Prostate gland (tissue), 2 donors: ENCODE measurements around the gene SS18L1. TPM values are rescaled to one million over a fixed set of nuclear protein-coding genes. Genes with fewer than 3 reads are reported as not detected.

Experiments
- DNase-seq: peaks from one replicate; pipeline ENCODE4 v3.0.0-alpha.2; 2019; ENCODE audit warnings: low spot score
- H3K27ac ChIP-seq, 2 donors: fragments of 200-600 bp; sonication (generic); 2 replicates each; pipeline ENCODE4 v1.5.1; 2017 to 2019
- H3K27me3 ChIP-seq: fragments of 200-600 bp; sonication (generic); replicated peaks from 2 replicates; pipeline ENCODE4 v1.5.1; 2019; ENCODE audit not compliant: insufficient read depth
- H3K36me3 ChIP-seq, 2 donors: fragments of 200-600 bp; sonication (generic); 1 replicate in 1 of 2; 2 replicates in 1 of 2; pipeline versions ENCODE4 v1.5.1 to v1.8.1; 2017 to 2019
- H3K4me1 ChIP-seq: fragments of 200-600 bp; sonication (generic); replicated peaks from 2 replicates; pipeline ENCODE4 v1.5.1; 2019
- H3K4me3 ChIP-seq, 2 donors: fragments of 200-600 bp; sonication (generic); 2 replicates each; pipeline ENCODE4 v1.5.1; 2017 to 2019
- H3K9me3 ChIP-seq: fragments of 200-600 bp; sonication (generic); 2 replicates; pipeline ENCODE4 v1.5.1; 2017
- POLR2A ChIP-seq: fragments of 450-650 bp; IDR thresholded peaks from one replicate; pipeline ENCODE4 v1.6.1; 2016; ENCODE audit warnings: antibody characterized with exemption, mild to moderate bottlenecking
- POLR2AphosphoS5 ChIP-seq: sonication (generic); formaldehyde crosslinking; IDR thresholded peaks from one replicate; pipeline ENCODE4 v1.6.1; 2017; ENCODE audit warnings: antibody characterized with exemption
- WGBS: methylation state at CpG from one replicate; pipeline ENCODE4 v1.1.5; 2018; 5-methylcytosine and 5-hydroxymethylcytosine counted together
- intact Hi-C: fragments of 100-400 bp; cut with DNase I; formaldehyde crosslinking; loops from one replicate; pipeline ENCODE4 v1.14.2; 2022
- total RNA-seq, 2 donors: library from RNA; depleted of rRNA; stranded (reverse); fragments of >200 nt; gene quantifications; one replicate each; pipeline ENCODE4 v1.1.0, GENCODE V29; 2016
- TF ChIP-seq, protein P1 (sequence below), 4 experiments: fragments of 200-600 bp in 2 of 4; fragments of 450-650 bp in 2 of 4; sonication (generic) in 2 of 4; IDR thresholded peaks; 1 replicate in 3 of 4; 2 replicates in 1 of 4; pipeline ENCODE4 v1.5.1; 2016 to 2019; ENCODE audit warnings: antibody characterized with exemption in 4 of 4, mild to moderate bottlenecking in 2 of 4, moderate library complexity in 2 of 4

SS18L1 gene
- total RNA-seq, 2 donors from 2014 or later = 17.9 to 32.7 TPM

DNA sequence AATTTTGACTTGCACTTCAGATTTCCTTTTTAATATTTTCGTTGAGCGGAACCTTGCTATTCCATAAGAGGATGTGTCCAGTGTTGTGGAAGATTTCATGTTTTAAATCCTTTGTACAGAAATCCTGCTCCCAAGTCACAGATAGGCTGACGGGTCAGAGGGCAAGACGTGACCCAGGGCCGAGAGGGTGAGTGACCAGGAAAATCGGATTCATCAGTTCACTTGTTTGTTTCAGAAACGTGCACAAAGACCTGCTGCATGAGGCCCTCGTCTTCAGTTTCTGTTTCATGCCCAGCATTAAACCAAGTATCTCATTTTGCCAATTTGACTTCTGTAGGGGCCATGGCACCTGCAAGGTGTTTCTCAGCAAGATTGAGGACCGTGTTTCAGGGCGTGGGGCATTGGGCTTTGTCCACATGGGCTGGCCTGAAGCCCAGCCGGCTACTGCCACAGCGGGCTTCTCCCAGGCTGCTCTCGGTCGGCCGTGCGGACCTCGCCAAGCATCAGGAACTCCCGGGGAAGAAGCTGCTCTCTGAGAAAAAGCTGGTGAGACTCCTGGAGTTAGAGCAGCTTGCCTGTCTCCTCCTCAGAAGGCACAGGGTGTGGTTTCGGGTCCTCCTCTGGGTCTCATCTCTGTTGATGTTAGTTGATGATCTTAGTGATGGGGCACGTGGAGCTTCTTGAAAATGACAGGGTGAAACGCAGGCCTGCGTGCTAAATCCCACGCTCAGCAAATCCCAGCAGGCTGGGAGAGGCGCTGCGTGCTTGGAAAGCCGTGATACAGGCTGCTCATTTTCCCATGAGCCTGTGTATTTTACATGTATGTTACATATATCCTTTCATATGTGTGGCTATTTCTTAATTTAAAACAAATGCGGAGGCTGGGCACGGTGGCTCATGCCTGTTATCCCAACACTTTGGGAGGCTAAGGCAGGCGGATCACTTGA is 49.8 kb downstream of the SS18L1 start:
- TF ChIP-seq POLR2AphosphoS5 = no peak
- Histone ChIP-seq H3K27ac (no peak overlapping the region), H3K27me3 (no peaks in the 10 kb centered on the region), H3K4me3 (no peak overlapping the region), H3K4me1 (no peaks in the 10 kb centered on the region), H3K9me3 (no peaks in the 10 kb centered on the region), H3K36me3 (peaks cover 0 to 7% of the 10 kb centered on the region in 2 donors)
- no peak for DNase-seq
- 84% methylated on average over 29 of the region's 29 CpGs for WGBS
- intact Hi-C loops = no loop called here

DNA sequence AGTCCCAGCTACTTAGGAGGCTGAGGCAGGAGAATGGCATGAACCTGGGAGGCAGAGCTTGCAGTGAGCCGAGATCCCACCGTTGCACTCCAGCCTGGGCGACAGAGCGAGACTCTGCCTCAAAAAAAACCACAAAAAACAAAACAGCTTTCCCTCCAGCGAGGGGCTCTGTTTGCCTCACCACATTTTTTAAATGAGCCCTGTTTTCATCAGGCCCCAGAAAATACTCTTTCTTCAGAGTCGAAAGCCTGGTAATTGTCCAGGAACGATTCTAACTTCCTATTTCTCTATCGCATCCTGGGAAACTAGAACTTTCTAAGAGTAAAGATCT is 51.5 kb downstream of the SS18L1 start:
- WGBS = 67% methylated on average over 8 of the region's 8 CpGs
- H3K36me3 ChIP-seq = peaks cover 0 to 13% of the 10 kb centered on the region in 2 donors

DNA sequence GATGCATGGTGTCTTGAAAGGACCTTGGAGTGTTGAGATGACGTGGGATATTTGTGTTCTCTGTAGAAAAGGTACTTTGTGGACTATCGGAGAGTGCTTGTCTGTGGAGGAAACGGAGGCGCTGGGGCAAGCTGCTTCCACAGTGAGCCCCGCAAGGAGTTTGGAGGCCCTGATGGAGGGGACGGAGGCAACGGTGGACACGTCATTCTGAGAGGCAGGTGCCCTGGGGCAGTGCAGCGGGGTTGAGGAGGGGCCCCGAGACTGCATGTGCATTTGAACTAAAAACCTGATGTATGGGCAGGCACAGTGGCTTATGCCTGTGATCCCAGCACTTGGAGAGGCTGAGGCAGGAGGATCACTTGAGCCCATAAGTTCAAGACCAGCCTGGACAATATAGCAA is 52.2 kb downstream of the SS18L1 start:
- Histone ChIP-seq H3K4me3 (no peak overlapping the region), H3K27me3 (no peaks in the 10 kb centered on the region), H3K27ac (no peak overlapping the region), H3K36me3 (peaks cover 0 to 17% of the 10 kb centered on the region in 2 donors), H3K9me3 (no peaks in the 10 kb centered on the region), H3K4me1 (no peaks in the 10 kb centered on the region)
- TF ChIP-seq, protein P1, sequence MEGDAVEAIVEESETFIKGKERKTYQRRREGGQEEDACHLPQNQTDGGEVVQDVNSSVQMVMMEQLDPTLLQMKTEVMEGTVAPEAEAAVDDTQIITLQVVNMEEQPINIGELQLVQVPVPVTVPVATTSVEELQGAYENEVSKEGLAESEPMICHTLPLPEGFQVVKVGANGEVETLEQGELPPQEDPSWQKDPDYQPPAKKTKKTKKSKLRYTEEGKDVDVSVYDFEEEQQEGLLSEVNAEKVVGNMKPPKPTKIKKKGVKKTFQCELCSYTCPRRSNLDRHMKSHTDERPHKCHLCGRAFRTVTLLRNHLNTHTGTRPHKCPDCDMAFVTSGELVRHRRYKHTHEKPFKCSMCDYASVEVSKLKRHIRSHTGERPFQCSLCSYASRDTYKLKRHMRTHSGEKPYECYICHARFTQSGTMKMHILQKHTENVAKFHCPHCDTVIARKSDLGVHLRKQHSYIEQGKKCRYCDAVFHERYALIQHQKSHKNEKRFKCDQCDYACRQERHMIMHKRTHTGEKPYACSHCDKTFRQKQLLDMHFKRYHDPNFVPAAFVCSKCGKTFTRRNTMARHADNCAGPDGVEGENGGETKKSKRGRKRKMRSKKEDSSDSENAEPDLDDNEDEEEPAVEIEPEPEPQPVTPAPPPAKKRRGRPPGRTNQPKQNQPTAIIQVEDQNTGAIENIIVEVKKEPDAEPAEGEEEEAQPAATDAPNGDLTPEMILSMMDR (IDR thresholded peaks at IDR 0.05) = no peak
- no peak for TF ChIP-seq POLR2A
- TF ChIP-seq POLR2AphosphoS5 = no peak
- intact Hi-C loops = no loop called here
- 90% methylated on average over 10 of the region's 10 CpGs for WGBS
- DNase-seq = no peak

More for the DNA sequence above, 51.5 kb downstream of the SS18L1 start:
- Histone ChIP-seq H3K27me3 (no peaks in the 10 kb centered on the region), H3K9me3 (no peaks in the 10 kb centered on the region), H3K4me3 (no peak overlapping the region), H3K4me1 (no peaks in the 10 kb centered on the region), H3K27ac (no peak overlapping the region)
- no peak for TF ChIP-seq POLR2AphosphoS5
- TF ChIP-seq, protein P1 (IDR thresholded peaks at IDR 0.05) = no peak
- intact Hi-C loops = no loop called here
- no peak for DNase-seq

DNA sequence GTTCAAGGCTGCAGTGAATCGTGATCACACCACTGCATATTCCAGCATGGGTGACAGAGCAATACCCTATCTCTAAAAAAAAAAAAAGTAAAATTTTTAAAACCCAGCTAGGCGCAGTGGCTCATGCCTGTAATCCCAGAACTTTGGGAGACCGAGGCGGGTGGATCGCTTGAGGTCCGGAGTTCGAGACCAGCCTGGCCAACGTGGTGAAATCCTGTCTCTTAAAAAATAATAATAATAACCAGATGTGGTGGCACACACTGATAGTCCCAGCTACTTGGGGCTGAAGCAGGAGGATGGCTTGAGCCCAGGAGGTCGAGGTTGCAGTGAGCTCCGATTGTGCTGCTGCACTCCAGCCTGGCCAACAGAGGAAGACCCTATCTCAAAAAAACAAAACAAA is 52.7 kb downstream of the SS18L1 start:
- peaks cover 0 to 22% of the 10 kb centered on the region in 2 donors for H3K36me3 ChIP-seq
- 97% methylated on average over 10 of the region's 10 CpGs for WGBS
- no peak for DNase-seq
- intact Hi-C loops = no loop called here
- no peak overlapping the region for H3K4me3 ChIP-seq
- TF ChIP-seq, protein P1 (IDR thresholded peaks at IDR 0.05) = no peak
- TF ChIP-seq POLR2AphosphoS5 (no peak), POLR2A (no peak)
- no peaks in the 10 kb centered on the region for H3K9me3 ChIP-seq
- H3K4me1 ChIP-seq = no peaks in the 10 kb centered on the region
- no peak overlapping the region for H3K27ac ChIP-seq
- H3K27me3 ChIP-seq = no peaks in the 10 kb centered on the region

DNA sequence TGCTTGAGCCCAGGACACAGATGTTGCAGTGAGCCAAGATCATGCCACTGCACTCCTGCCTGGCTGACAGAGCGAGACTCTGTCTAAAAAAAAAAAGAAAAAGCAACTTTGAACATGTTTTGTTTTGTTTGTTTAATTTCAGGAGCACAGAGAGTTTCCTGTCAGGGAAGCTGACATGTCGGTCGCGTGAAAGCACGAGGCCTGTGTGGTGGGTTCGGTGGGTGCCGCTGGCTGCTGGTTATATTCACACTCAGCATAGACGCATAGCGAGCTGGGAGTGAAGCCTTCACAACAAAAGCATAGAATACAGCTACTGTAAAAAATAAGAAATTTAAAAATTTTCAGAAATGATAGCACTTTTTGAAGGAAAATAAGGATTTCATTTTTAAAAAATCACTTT is 53.7 kb downstream of the SS18L1 start:
- Histone ChIP-seq H3K4me3 (no peak overlapping the region), H3K27ac (no peak overlapping the region), H3K4me1 (no peaks in the 10 kb centered on the region), H3K27me3 (no peaks in the 10 kb centered on the region), H3K36me3 (peaks cover 0 to 22% of the 10 kb centered on the region in 2 donors), H3K9me3 (no peaks in the 10 kb centered on the region)
- intact Hi-C loops = no loop called here
- no peak for DNase-seq
- 85% methylated on average over 9 of the region's 9 CpGs for WGBS
- TF ChIP-seq, protein P1 (IDR thresholded peaks at IDR 0.05) = no peak
- no peak for TF ChIP-seq POLR2A
- TF ChIP-seq POLR2AphosphoS5 = no peak
